Lung (tissue), 12 donors: ENCODE results near the gene TRAPPC14. TPM values are rescaled to one million over a fixed set of nuclear protein-coding genes. Genes with fewer than 3 reads are reported as not detected.

ENCODE experiments used
- ATAC-seq: fragments of 200-7000 bp; cut with Tn5 transposase; one replicate; pipeline ENCODE4 v1.9.1; 2020; ENCODE audit warnings: moderate number of reproducible peaks; ENCODE audit not compliant: insufficient read depth, low FRiP score
- DNase-seq, 3 donors: peaks; one replicate each; pipeline ENCODE4 v3.0.0-alpha.2; 2013 to 2017
- H3K27ac ChIP-seq, 2 donors: one replicate each; pipeline ENCODE4 v1.5.1; 2013; ENCODE audit warnings: mild to moderate bottlenecking in 2 of 2, moderate library complexity in 2 of 2, control low read depth in 1 of 2, inconsistent platforms in 1 of 2, low read depth in 1 of 2, low read length in 1 of 2
- H3K27me3 ChIP-seq, 3 donors: one replicate each; pipeline ENCODE4 v1.5.1; 2013; ENCODE audit warnings: low read length in 2 of 3; ENCODE audit not compliant: control insufficient read depth in 3 of 3, insufficient read depth in 3 of 3
- H3K36me3 ChIP-seq, 4 donors: one replicate each; pipeline ENCODE4 v1.5.1; 2013; ENCODE audit warnings: low read length in 4 of 4, mild to moderate bottlenecking in 1 of 4, moderate library complexity in 1 of 4; ENCODE audit not compliant: control insufficient read depth in 4 of 4, insufficient read depth in 4 of 4
- H3K4me1 ChIP-seq, 5 donors: one replicate each; pipeline ENCODE4 v1.5.1; 2013; ENCODE audit warnings: low read length in 5 of 5, mild to moderate bottlenecking in 2 of 5, moderate library complexity in 1 of 5; ENCODE audit not compliant: control insufficient read depth in 5 of 5, insufficient read depth in 5 of 5
- H3K4me3 ChIP-seq: one replicate; pipeline ENCODE4 v1.5.1; 2013; ENCODE audit warnings: mild to moderate bottlenecking, control low read depth, moderate library complexity
- H3K9ac ChIP-seq, 2 donors: one replicate each; pipeline ENCODE4 v1.5.1; 2013; ENCODE audit warnings: low read length in 2 of 2, control low read depth in 1 of 2; ENCODE audit not compliant: insufficient read depth in 1 of 2
- H3K9me3 ChIP-seq, 4 donors: one replicate each; pipeline ENCODE4 v1.5.1; 2013; ENCODE audit warnings: low read length in 3 of 4, mild to moderate bottlenecking in 1 of 4, moderate library complexity in 1 of 4; ENCODE audit not compliant: control insufficient read depth in 4 of 4, insufficient read depth in 3 of 4
- CTCF ChIP-seq: IDR thresholded peaks from 2 replicates; pipeline ENCODE4 v1.5.1; 2012; ENCODE audit warnings: mild to moderate bottlenecking; ENCODE audit errors: control extremely low read depth, extremely low read depth
- WGBS, 2 donors: extraction: QIAGEN DNeasy Blood & Tissue Kit; methylation state at CpG; one replicate each; pipeline ENCODE4 v1.1.7; 2013; 5-methylcytosine and 5-hydroxymethylcytosine counted together
- polyA plus RNA-seq, 2 donors: library from polyadenylated mRNA; stranded (reverse); fragments of 200-250 nt; gene quantifications; one replicate each; pipeline ENCODE4 v1.2.1, GENCODE V29; 2013
- total RNA-seq, 2 donors: library from RNA; depleted of rRNA in 1 of 2; stranded (reverse); fragments of >200 nt in 1 of 2; gene quantifications; one replicate each; pipeline ENCODE4 v1.2.1, GENCODE V29; 2014 to 2021
- donor health status: control.
- donor health status: control.
- donor health status: Bipolar disorder and iron deficiency.
- donor health status: healthy.
- donor health status: DM: yes; HTN: yes; CAD: no.

The TRAPPC14 gene
- total and polyA plus RNA-seq, 4 donors = 9.8 to 27.9 (median 19.5) TPM

- 95 to 98% methylated on average over 7 of the region's 7 CpGs for WGBS, 2 donors
- Histone ChIP-seq H3K4me3 (no peak overlapping the region), H3K27ac (no peak overlapping the region), H3K9ac (no peak overlapping the region), H3K4me1 (no peaks in the 10 kb centered on the region), H3K9me3 (no peaks in the 10 kb centered on the region), H3K36me3 (peaks cover 3 to 56% (median 29%) of the 10 kb centered on the region in 4 donors), H3K27me3 (no peaks in the 10 kb centered on the region)
- no peak for TF ChIP-seq CTCF
- ATAC-seq (no peak), DNase-seq (no peak)
These were observed 47.4 kb downstream of the TRAPPC14 start for GRCh38 chr7:100111156-100111555.

- no peaks in the 10 kb centered on the region for H3K27me3 ChIP-seq
- H3K9me3 ChIP-seq = no peaks in the 10 kb centered on the region
- 88 to 93% methylated on average over 12 of the region's 12 CpGs for WGBS, 2 donors
- no peak overlapping the region for H3K4me3 ChIP-seq
- DNase-seq = no peak
- no peak overlapping the region for H3K27ac ChIP-seq
- H3K4me1 ChIP-seq = no peaks in the 10 kb centered on the region
- peaks cover 5 to 72% (median 31%) of the 10 kb centered on the region in 4 donors for H3K36me3 ChIP-seq
- no peak for TF ChIP-seq CTCF
- H3K9ac ChIP-seq = peak overlapping the region in 1 of 2 donors; percentile 5
- no peak for ATAC-seq
These were observed 48.9 kb downstream of the TRAPPC14 start for GRCh38 chr7:100109521-100110163.

- DNase-seq (no peak), ATAC-seq (no peak)
- no peak overlapping the region for H3K27ac ChIP-seq
- H3K4me3 ChIP-seq = no peak overlapping the region
- H3K9me3 ChIP-seq = no peaks in the 10 kb centered on the region
- no peaks in the 10 kb centered on the region for H3K27me3 ChIP-seq
- no peak for TF ChIP-seq CTCF
- no peaks in the 10 kb centered on the region for H3K4me1 ChIP-seq
- peaks cover 5 to 71% (median 27%) of the 10 kb centered on the region in 4 donors for H3K36me3 ChIP-seq
- H3K9ac ChIP-seq = no peak overlapping the region
- 71 to 72% methylated on average over 11 of the region's 11 CpGs for WGBS, 2 donors
These were observed 50.6 kb downstream of the TRAPPC14 start for GRCh38 chr7:100107890-100108289.
